NCI-H82 treated with DMSO at 0.1 percent for 48 hours (cell line): ENCODE data around the gene PTH1R.
"Not testable (repeated sequence)": the region's sequence is repeated elsewhere in the genome, so short reads cannot be mapped to it uniquely, and the experiment has no call there.

ENCODE experiments used
- DNase-seq: peaks from one replicate; lab custom pipeline; 2025; ENCODE audit not compliant: unreplicated experiment; lab: John Stamatoyannopoulos, UW

The PTH1R gene

GRCh38 chr3:46910166-46910760 lies 32.7 kb downstream of the PTH1R start:
- no peak for DNase-seq

- not testable (repeated sequence) for DNase-seq
These were observed 33.4 kb downstream of the PTH1R start for GRCh38 chr3:46910914-46911313.

GRCh38 chr3:46912986-46913385 lies 35.5 kb downstream of the PTH1R start:
- no peak for DNase-seq

- DNase-seq = no peak
These were observed 36.1 kb downstream of the PTH1R start for GRCh38 chr3:46913644-46914043.

- DNase-seq = no peak
These were observed 37.3 kb downstream of the PTH1R start for GRCh38 chr3:46914849-46915248.

GRCh38 chr3:46915297-46915822 lies 37.8 kb downstream of the PTH1R start:
- no peak for DNase-seq

- no peak for DNase-seq
These were observed 38.8 kb downstream of the PTH1R start for GRCh38 chr3:46916278-46916677.

GRCh38 chr3:46916799-46917198 lies 39.3 kb downstream of the PTH1R start:
- DNase-seq = no peak

- no peak for DNase-seq
These were observed 39.7 kb downstream of the PTH1R start for GRCh38 chr3:46917257-46917656.

- DNase-seq = no peak
These were observed 40.7 kb downstream of the PTH1R start for GRCh38 chr3:46918202-46918601.

- DNase-seq = no peak
These were observed 41.1 kb downstream of the PTH1R start for GRCh38 chr3:46918634-46919033.

GRCh38 chr3:46921041-46921440 lies 43.5 kb downstream of the PTH1R start:
- no peak for DNase-seq

GRCh38 chr3:46921871-46922271 lies 44.4 kb downstream of the PTH1R start:
- no peak for DNase-seq

- DNase-seq = no peak
These were observed 44.9 kb downstream of the PTH1R start for GRCh38 chr3:46922426-46922825.

GRCh38 chr3:46922871-46923558 lies 45.5 kb downstream of the PTH1R start:
- no peak for DNase-seq

GRCh38 chr3:46923559-46924350 lies 46.2 kb downstream of the PTH1R start:
- DNase-seq = no peak

GRCh38 chr3:46924921-46925584 lies 47.5 kb downstream of the PTH1R start:
- no peak for DNase-seq

GRCh38 chr3:46925585-46925934 lies 48.0 kb downstream of the PTH1R start:
- no peak for DNase-seq

GRCh38 chr3:46926039-46926438 lies 48.5 kb downstream of the PTH1R start:
- DNase-seq = no peak

GRCh38 chr3:46926447-46926846 lies 48.9 kb downstream of the PTH1R start:
- no peak for DNase-seq
